CD4-positive, alpha-beta T cell treated with Interleukin-6 at 100 ng/mL for 8 hours (primary cell): ENCODE data around the gene SYNPO.

ENCODE experiments used
- DNase-seq: peaks from one replicate; pipeline ENCODE4 v3.0.0-alpha.2; 2020; ENCODE audit warnings: mixed read lengths, low spot score

Gene SYNPO

GRCh38 chr5:150694612-150695011 lies 54.2 kb downstream of the SYNPO start:
- no peak for DNase-seq

GRCh38 chr5:150700246-150700593 lies 59.8 kb downstream of the SYNPO start:
- no peak for DNase-seq

- peak; percentile 88 for DNase-seq
Observed at GRCh38 chr5:150700594-150701377, 60.3 kb downstream of the SYNPO start, which contains the start of gene RBM22. Gene RBM22, minus strand, starts transcription at chr5:150701062. Its CDS starts 77 bp downstream, at chr5:150700985.

GRCh38 chr5:150703762-150704161 lies 63.3 kb downstream of the SYNPO start:
- no peak for DNase-seq

GRCh38 chr5:150706776-150707390 lies 66.4 kb downstream of the SYNPO start:
- DNase-seq = no peak
